GM12891 (cell line): Measurements from ENCODE around the gene ING5.

ENCODE experiments used
- PAX5 ChIP-seq: IDR thresholded peaks from 2 replicates; pipeline ENCODE4 v1.6.1; 2011; ENCODE audit warnings: low read length, moderate library complexity, mild to moderate bottlenecking; ENCODE audit not compliant: insufficient read depth, severe bottlenecking
- POLR2A ChIP-seq: IDR thresholded peaks from 2 replicates; pipeline ENCODE4 v1.6.1; 2011; ENCODE audit warnings: low read depth, low read length, control low read depth
- POLR2AphosphoS5 ChIP-seq: IDR thresholded peaks from 2 replicates; pipeline ENCODE4 v1.6.1; 2011; ENCODE audit warnings: low read depth, low read length, control low read depth
- POU2F2 ChIP-seq: IDR thresholded peaks from 2 replicates; pipeline ENCODE4 v1.6.1; 2011; ENCODE audit warnings: low read depth, mild to moderate bottlenecking, control low read depth, low read length, moderate library complexity
- SPI1 ChIP-seq: IDR thresholded peaks from 2 replicates; pipeline ENCODE4 v1.6.1; 2011; ENCODE audit warnings: low read depth, low read length, control low read depth
- TAF1 ChIP-seq: IDR thresholded peaks from 2 replicates; pipeline ENCODE4 v1.6.1; 2011; ENCODE audit warnings: low read depth, low read length, control low read depth

- TF ChIP-seq TAF1 (no peak), POLR2AphosphoS5 (no peak), POLR2A (no peak), PAX5 (no peak), POU2F2 (no peak), SPI1 (no peak)
Observed at GRCh38 chr2:241775223-241776177, 73.7 kb downstream of the ING5 start.
